ENCODE results near the gene TRIM9. TPM values are rescaled to one million over a fixed set of nuclear protein-coding genes. Genes with fewer than 3 reads are reported as not detected.
"Not testable (repeated sequence)": the region's sequence is repeated elsewhere in the genome, so short reads cannot be mapped to it uniquely, and the experiment has no call there.

The TRIM9 gene
- total RNA-seq, 1 donor from 2014 or later = 0.16 TPM

DNA sequence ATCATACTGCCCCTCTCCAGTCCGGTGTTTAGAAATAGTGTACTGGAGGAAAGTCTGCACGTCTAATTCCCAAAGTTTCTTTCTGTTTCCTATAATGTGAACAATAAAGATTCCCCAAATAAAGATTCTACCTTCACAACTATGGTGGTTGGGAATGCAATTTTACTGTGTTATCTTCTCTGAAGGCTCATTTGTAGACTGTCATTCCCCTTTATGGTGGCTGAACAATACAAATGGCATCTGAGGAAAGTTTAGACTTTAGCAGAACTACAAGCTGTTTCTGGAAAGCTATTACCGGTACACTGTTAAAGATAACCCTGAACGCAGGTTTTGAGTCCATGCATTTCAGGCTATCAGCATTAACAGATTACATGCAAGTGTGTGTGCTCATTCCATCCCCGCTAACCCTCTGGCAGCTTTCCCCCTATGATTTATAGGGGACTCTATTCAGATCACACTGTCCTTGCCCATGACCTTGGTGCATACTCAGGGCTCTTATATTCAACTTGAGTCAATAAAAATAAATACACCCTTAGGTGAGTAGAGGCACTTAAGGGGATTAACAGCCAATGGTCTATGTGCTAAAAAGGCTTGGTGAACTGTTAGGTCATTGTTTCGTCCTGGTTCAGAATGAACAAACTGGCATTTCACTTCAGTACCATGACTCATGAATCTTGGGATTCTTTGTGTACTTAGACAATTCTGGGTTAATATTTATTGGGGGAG lies 89.9 kb downstream of the TRIM9 start:
- intact Hi-C loops (cut with micrococcal nuclease) = no loop called here

DNA sequence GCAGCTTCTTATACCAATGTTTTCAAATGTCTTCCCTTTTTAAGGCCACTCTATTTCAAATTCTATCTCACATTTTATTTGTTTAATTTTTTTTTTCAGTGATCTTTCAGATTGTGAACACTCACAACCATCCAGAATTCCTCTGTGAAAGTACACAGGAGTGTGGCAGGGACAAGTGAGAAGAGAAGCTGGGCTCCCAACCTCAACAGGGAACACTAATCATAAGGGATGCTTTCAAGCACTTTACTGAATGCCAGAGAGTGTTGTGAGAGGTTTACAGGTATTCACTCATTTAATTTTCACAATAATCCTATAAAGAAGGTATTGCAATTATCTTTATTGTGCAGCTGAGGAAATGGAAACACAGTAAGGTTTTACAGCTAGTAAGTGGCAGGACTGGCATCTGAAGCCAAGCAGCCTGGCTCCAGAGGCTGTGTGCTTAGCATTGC lies 90.5 kb downstream of the TRIM9 start:
- intact Hi-C loops (cut with micrococcal nuclease) = no loop called here

DNA sequence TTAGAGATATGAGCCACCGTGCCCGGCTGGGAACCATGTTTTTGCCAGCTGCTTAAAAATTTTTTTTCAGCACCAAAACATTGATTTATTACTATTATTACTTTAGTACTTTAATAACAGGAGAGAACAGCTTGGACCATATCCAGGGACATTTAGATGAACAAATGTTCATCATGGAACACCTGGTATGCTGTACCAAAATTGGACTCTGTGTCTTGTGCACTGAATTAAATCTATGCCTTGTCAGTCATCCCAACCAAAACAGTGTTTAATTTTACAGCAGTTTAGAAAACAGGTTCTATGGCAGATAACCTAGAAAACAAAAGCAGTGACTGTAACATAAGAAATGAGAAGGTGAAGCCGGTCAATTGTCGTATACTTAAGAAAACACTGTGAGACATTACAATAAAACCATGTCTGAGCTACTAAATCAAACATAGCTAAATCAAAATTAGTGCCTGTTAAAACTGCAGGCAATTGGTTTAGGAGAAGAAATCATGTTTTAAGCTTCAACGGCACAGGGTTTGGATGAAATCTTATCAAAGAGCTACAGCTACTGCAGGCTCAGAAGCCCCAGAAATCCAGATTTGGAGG lies 92.4 kb downstream of the TRIM9 start:
- intact Hi-C loops (cut with micrococcal nuclease) = no loop called here

DNA sequence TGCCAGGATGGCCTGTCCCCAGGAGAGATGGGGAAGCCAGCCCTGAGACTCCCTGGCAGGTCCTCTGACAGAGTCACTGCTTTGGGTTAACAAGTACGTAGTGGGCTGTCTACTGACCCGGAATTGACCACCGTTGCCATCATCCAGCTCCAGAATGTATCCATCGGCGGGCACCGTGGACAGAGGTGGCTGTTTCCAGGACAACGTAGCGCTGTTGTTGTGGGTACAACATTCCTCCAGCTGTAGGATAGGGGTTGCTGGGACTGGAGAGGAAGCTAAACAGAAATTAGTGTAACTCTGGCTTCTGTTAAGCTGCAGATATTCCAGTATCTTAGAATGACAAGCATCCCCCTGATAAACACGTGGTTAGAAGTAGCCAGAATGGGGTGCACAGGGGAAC lies 94.3 kb downstream of the TRIM9 start:
- intact Hi-C loops (cut with micrococcal nuclease) = no loop called here

DNA sequence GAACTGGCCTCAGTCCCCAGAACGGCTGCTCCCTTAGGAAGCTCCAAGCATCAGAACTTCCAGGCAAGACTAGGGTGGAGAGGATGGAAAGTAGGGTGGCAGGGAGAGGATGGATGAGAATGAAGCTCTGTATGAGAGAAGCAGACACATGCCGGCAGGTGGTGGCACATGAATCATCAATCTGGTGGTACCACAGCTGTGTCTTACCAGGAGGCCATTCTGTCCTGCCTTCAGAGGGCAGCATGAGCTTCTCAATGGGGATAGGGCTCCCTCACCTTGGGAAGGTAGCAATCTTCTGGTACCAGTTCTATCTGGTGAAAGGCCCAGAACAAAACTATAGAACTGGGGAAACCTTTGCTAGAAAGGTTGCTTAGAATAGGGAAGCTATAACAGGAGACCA lies 95.2 kb downstream of the TRIM9 start:
- intact Hi-C loops (cut with micrococcal nuclease) = no loop called here

DNA sequence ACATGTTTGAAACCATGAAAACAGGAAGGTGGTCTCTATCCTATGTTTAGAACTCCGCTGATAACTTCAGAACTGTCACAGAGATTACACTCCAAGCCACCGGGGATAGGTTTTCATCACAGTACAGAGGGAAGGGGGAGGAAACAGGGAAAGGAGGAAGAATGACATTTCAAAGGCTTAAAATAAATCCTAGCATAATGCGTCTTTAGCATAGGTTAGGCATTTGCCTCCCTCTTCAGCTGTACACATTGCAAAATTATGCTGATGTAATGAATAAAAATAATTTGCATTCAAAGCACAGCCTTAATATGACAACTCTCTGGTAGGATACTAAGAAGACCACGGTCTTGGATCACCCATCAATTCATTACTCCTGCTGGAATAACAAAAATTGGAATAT lies 96.3 kb downstream of the TRIM9 start:
- intact Hi-C loops (cut with micrococcal nuclease) = no loop called here

DNA sequence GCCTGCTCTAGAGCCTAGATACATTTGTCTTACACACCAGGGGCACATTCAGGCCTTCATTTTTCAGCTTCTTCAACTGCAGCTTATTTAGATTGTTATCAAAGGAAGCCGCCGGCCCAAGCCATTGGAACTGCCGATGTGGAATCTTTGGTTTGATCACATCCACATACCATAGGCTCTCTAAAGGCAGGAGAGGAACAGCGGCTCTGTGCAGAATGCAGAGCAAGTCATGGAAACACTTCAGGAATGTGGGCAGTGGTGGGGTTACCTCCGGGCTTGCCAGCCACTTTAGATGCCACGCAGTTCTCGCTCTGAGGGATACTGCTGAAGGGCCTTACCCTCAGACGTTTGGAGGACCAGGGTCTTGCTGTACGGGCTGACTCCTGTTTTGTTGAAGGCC lies 97.2 kb downstream of the TRIM9 start:
- intact Hi-C loops (cut with micrococcal nuclease) = no loop called here

DNA sequence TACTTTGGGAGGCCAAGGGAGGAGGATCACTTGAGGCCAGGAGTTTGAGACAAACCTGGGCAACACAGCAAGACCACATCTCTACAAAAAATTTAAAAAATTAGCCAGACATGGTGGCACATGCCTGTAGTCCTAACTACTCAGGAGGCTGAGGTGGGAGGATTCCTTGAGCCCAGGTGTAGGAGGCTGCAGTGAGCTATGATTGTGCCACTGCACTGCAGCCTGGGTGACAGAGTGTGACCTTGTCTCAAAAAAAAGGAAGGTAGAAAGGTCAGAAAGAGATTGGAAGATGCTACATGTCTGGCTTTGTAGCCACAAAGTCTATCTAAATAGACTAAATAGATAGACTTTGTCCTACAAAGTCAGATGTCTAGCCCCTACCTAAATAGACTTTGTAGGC lies 100.7 kb downstream of the TRIM9 start:
- intact Hi-C loops (cut with micrococcal nuclease) = not testable (repeated sequence)

DNA sequence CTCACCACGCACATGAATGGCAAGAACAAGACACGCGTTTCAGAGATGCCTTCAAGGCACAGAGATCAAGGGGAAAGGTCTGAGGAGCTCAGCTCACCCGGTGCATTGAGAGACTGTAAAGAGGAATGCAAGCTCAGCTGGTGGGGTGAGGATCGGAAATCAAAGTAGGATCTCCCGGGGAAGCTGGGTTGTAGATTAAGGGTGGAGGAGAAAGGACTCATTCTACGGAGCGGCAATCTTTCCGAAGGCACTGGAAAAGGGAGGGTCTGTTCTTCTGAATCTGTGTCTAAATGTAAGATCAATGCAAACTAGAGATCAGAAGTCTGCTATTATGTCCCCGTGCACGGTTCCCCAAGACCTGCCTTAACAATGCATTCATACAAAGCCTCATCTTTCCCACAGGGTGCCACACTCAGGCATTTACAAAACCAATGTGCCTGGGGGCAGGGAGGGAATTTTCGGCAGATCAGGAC lies 109.0 kb downstream of the TRIM9 start:
- intact Hi-C loops (cut with micrococcal nuclease) = no loop called here

DNA sequence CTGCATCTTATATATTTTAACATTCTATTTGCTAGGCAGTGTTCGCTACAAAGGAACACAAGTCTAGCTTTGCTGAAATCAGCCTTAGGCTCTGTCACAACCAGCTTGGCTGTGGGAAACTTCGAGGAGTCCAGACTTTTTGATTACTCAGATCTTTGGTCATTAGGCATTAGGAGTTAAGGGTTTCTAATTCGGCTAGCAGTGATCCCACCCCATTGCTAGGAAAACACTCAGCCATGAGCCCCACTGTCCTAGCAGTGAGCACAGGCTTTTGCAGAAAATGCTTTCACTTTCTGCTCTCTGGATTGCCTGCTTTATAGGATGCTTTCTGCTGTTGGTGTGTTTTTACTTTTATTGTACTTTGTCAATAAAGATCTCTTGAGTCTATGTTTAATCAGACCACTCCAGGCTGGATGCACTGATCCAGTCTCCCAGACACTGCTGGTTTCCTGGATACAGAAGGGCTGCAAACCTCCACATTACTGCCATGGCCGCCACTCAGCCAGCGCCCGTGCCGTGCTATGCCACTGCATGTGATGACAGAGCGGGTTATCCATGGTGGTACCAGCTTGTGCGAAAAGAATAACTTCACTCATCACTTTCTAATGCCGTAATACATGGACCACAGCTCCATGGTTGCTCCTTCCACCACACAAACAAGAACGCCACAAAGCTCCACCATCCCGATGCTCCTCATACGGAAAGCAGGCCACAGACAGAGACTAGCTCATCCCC lies 109.6 kb downstream of the TRIM9 start:
- intact Hi-C loops (cut with micrococcal nuclease) = no loop called here

DNA sequence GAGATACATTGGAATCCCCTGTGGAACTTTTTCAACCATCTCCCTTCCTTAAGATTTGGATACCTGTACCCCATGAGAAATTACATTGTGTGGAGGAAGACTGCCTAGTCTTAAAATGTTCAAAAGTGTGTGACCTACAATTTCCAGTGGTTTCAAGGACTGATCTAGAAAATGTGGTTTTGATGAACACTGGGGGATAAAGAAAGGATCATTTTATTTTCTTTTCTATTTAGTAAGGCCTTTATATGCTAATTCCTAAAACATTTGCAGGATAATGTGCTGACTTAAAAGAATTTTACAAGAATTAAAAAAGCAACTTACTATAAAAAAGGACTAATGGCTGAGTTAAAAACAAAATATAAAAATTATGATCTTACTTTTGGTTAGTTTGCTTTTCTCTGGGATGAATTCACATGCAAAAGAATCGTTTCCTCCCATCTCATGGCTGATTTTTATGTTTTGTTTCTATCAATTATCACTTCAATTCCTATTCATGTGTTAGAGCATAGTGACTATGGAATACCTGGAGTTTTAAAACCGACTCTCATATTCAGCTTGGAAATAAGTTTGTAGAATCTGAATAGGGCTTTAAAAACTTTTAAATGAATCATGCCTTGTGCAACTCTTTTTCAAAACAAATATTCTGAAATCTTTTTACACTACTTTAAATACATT lies 110.7 kb downstream of the TRIM9 start:
- intact Hi-C loops (cut with micrococcal nuclease) = no loop called here

DNA sequence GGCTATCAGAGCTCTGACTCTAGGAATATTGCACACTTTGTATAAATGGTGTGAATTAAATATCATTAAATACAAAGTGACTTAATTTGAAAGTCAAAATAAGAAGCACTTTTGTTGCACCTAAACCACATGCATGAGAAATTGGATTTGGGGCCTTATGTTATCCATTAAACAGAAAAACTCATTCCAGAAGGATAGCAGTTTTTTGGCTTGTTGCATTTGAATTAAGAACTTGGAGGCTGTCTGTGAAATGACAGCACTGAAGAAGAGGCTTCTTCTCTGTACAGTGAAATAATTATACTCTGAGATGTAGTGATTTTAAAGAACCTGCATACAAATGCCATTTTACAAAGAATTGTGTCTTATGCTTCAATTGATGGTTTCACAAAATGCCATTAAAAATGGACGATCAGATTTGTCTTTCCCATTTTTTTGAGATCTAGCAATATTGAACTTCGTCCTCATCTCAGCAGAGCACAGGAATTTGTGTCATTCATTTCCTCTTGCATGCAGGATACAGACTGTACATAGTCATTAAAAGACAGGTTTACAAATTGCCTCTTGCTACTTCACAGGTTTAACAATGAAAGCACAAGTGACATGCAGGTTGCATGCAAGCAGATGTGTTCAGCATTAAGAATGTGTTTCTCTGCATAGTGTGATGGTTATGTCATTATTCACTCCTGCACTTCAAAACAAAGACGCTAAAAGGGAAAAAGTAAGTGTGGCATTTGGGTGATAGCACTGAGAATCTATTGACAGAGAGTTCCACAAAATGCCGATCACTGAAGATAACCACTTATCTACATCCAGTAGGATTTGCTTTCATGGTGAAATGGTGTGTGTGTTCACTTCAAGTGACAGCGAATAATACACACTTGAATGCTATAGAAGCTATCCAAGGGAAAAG lies 114.7 kb downstream of the TRIM9 start:
- intact Hi-C loops (cut with micrococcal nuclease) = no loop called here

DNA sequence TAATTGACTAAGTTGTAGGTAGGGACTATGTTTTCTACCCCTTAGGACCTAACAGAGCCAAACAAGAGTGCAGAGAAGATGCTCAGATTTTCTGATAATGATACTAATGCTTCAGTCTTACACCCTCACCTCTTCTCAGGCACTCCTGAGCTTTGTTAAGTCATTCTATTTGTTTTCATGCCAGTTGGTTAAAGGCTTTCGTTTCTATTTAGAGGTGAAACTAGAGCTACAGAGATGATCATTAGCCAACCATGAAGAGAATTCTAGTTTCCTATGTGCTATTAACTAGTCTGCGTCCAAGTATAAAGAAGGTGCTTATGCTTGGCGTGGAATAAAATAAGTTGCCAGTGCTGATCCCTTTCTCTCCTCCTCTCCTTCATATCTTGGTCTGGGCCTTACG lies 116.0 kb downstream of the TRIM9 start:
- intact Hi-C loops (cut with micrococcal nuclease) = no loop called here

DNA sequence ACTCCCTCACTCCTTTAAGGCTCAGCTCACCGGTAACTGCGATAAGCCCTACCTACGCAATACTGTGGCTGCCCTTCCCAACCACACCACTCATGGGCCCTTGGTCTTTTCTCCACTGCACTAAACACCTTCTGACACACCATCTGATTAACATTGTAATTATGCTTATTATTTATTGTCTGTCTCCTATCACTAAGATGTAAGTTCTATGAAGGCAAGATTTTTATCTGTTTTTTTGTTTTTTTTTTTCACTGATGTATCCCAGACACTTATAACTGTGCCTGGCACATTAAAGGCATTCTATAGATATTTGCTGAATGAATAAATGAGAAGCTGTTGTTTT lies 116.4 kb downstream of the TRIM9 start:
- intact Hi-C loops (cut with micrococcal nuclease) = no loop called here

DNA sequence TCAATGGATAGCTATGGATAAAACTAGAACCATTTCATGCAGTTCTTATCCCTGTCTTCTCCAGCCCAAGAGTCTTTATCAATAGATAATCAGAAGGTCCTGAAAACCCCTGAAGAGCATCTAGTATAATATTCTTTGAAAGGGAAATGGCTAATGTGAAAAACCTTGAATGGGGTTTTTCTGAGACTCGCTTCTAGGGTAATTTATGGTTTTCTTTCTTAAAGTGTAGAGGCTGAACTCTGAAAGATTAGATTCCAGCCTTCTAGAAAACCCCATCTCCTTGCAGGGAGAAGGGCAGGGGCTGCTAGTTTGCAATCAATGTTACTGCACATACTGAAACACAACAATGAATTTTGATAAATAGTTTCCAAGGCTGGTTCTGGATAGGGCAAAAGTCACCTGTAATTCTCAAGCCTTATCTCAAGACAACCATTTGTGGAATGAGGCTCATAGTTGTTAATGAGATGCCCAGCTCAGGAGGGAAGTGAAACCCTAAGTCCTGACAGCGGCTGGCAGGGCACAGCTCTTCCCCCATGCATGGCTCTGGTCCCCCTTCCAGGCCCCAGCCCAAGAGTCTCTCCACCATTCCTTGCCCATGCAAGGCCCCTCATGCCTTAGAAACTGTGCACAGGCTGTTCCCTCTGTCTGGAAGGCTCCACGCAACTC lies 116.9 kb downstream of the TRIM9 start:
- intact Hi-C loops (cut with micrococcal nuclease) = no loop called here

DNA sequence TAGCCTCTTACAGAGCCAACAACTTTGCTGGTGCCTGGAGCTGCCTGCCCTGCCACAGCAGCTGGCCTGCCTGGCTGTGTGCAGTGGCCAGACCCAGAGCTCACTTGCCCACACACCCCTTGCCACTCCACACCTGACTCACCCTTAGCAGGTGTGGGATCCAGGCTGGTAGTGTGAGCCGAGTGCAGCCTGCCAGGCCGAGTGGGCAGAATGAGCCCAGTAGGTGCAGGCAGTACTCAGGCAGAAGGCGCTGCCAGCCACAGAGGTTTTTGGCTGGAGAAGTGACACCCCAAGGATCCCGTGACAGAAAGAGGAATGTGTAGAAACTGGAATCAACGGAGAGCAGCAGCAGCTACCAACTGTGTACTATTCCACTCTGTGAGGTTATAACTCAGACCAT lies 120.8 kb downstream of the TRIM9 start:
- intact Hi-C loops (cut with micrococcal nuclease) = no loop called here

DNA sequence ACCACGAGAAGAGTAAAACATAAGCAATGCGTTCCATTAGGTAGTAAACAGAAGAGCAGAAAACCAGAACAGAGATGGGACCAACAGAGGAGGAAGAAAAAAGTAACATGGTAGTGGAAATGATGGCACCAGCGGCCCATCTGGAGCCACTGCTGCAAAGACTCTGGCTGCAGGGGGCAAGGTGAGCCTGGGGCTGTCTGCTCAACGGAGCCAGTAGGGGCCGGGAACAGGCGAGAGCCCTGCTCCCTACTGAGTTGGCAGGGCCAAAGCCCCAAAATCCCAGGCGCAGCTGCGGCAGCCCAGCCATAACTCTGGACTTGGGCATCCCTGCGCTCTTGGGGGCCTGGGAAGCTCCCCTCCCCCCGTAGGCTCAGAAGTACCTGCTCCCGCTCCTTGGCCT lies 122.2 kb downstream of the TRIM9 start:
- intact Hi-C loops (cut with micrococcal nuclease) = no loop called here

DNA sequence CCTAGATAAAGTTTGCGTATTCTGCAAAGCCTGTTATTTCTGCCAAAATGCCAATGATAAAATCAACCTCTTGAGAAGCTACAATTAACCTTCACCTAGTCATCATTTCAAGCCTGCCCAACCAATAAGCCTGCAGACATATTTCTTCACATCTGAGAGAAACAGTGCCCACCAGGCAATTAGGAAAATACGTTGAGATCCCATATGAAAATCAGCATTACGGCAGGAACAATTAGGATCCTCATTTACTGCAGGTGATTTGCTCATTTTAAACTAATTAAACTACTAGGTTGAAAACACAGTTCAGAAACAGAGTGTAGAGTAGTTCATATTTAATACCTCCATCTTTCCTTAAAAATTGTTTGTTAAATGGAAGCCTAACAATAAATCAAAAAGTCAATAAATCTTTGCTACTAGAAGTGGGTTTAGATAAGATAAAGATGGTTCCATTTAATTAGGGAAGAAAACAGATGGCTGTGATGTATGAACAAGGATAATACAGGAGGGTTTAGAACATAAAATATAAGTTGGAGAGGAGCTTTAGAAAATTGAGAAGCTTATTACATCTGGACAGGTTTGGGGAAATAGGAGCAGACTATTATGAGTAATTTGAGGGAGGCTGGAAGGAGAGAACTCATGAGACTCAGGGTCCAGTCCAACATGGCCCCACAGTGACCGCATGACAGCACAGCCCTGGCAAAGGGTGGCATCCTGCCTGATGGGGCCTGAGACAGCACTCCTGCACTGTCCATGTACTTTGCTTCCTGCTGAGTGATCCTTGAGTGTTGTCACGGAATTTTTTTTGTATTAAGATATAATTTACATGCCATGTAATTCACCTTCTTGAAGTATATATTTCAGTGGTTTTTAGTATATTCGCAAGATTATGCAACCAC lies 123.8 kb downstream of the TRIM9 start:
- intact Hi-C loops (cut with micrococcal nuclease) = no loop called here

DNA sequence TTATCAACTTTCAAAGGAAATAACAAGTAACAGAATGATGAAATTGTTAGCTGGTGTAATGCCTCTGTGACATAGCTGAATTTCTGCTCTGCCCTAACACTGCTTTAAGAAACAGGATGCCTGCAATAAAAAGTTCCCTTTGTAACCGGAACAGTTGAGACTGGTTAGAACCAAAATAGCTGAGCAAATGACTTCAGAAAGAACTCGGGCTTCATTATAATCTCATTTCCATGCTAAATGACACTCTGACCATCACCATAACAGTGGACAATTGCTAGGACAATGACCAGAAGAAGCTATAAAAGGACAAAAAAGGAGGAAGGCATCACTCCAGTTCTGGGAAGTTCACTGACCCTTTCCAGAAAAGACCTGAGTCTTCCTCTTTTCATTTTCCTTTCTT lies 127.1 kb downstream of the TRIM9 start:
- intact Hi-C loops (cut with micrococcal nuclease) = no loop called here

Measured in T-helper 2 cell treated with Interferon-gamma antibody and Interleukin-4, amounts not matched to agents 100 ng/mL and 5 ng/mL, for 36 hours (primary cell).